Heart left ventricle (tissue), 13 donors: ENCODE measurements around the gene RUSF1.
"Not testable (repeated sequence)": the region's sequence is repeated elsewhere in the genome, so short reads cannot be mapped to it uniquely, and the experiment has no call there.

Source experiments
- POLR2A ChIP-seq, 2 donors: fragments of 450-650 bp; IDR thresholded peaks; one replicate each; pipeline ENCODE4 v1.6.1; 2017; ENCODE audit warnings: antibody characterized with exemption in 2 of 2, mild to moderate bottlenecking in 2 of 2, moderate library complexity in 2 of 2
- TF ChIP-seq, protein P1 (sequence below), 12 donors: fragments of 200-600 bp; sonication (generic) in 4 of 12; IDR thresholded peaks; one replicate each; pipeline versions ENCODE4 v1.5.0 to v1.8.0; 2018 to 2022; ENCODE audit warnings: antibody characterized with exemption in 12 of 12, mild to moderate bottlenecking in 5 of 12
- donor health status: ischemic (EF 13 %, LVEDD 7.1; RV severe dilation, severe dysfunction).
- donor health status: DM: no; HTN: yes; CAD: no.
- donor health status: DM: no; HTN: no; CAD: no.
- donor health status: ischemic (EF 25% LVEDD 6.9; RV normal size, moderate dysfunction).
- donor health status: ischemic (EF 25% LVEDD 5.7; RV mildly dilated, moderate dysfunction).
- donor health status: ischemic (EF 35%, LVEDD 5.7; RV mildly dilated, moderate dysfunction).
- donor health status: nonischemic (EF 11% LVEDD 7.7; RV severe dilation, severe dysfunction).
- donor health status: DM: yes; HTN: yes; CAD: no.
- donor health status: PGD.
- donor health status: ischemic (EF 29% LVEDD 5.4; RV normal size, mild dysfunction).
- donor health status: nonischemic (EF 23%, LVEDD 6.1; RV moderate dilation, normal function).

DNA sequence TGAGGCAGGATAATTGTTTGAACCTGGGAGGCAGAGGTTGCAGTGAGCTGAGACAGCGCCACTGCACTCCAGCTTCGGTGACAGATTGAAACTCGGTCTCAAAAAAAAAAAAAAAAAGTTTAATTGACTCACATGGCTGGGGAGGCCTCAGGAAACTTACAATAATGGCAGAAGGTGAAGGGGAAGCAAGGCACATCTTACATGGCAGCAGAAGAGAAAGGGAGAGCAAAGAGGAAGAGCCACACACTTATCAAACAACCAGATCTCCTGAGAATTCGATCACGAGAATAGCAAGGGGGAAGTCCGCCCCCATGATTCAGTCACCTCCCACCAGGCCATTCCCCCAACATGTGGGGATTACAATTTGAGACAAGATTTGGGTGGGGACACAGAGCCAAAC, 62.3 kb downstream of the RUSF1 start:
- TF ChIP-seq, protein P1, sequence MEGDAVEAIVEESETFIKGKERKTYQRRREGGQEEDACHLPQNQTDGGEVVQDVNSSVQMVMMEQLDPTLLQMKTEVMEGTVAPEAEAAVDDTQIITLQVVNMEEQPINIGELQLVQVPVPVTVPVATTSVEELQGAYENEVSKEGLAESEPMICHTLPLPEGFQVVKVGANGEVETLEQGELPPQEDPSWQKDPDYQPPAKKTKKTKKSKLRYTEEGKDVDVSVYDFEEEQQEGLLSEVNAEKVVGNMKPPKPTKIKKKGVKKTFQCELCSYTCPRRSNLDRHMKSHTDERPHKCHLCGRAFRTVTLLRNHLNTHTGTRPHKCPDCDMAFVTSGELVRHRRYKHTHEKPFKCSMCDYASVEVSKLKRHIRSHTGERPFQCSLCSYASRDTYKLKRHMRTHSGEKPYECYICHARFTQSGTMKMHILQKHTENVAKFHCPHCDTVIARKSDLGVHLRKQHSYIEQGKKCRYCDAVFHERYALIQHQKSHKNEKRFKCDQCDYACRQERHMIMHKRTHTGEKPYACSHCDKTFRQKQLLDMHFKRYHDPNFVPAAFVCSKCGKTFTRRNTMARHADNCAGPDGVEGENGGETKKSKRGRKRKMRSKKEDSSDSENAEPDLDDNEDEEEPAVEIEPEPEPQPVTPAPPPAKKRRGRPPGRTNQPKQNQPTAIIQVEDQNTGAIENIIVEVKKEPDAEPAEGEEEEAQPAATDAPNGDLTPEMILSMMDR (IDR thresholded peaks at IDR 0.05), result not testable (repeated sequence)
- TF ChIP-seq POLR2A (IDR thresholded peaks at IDR 0.05), result not testable (repeated sequence)
